ENCODE data around the gene ZNF334. TPM values are rescaled to one million over a fixed set of nuclear protein-coding genes. Genes with fewer than 3 reads are reported as not detected.

ZNF334 gene
- total and polyA plus RNA-seq, 8 donors, result 1.4 to 12.8 (median 3.8) TPM

- Histone ChIP-seq H3K36me3 (no peaks in the 10 kb centered on the region), H3K4me3 (no peak overlapping the region), H3K27ac (no peak overlapping the region), H3K4me1 (no peaks in the 10 kb centered on the region), H3K9me3 (no peaks in the 10 kb centered on the region), H3K27me3 (peaks cover 0 to 31% (median 3%) of the 10 kb centered on the region in 3 donors)
- DNase-seq, result no peak
- 69 to 87% (median 84%) methylated on average over 2 of the region's 2 CpGs for WGBS, 5 donors
- no peak for TF ChIP-seq POLR2AphosphoS5 (IDR thresholded peaks at IDR 0.05)
- no peak for TF ChIP-seq POLR2A (IDR thresholded peaks at IDR 0.05)
- TF ChIP-seq EP300 (IDR thresholded peaks at IDR 0.05), result no peak
- TF ChIP-seq CTCF (IDR thresholded peaks at IDR 0.05), result no peak
- intact Hi-C loops (cut with DNase I; ENCODE audit: low total_unique reads), result no loop called here
These were observed 29.5 kb downstream of the ZNF334 start for GRCh38 chr20:46483879-46484278.

- Histone ChIP-seq H3K9me3 (no peaks in the 10 kb centered on the region), H3K27ac (no peak overlapping the region), H3K36me3 (no peaks in the 10 kb centered on the region), H3K27me3 (peaks cover 0 to 26% (median 3%) of the 10 kb centered on the region in 3 donors), H3K4me3 (no peak overlapping the region), H3K4me1 (no peaks in the 10 kb centered on the region)
- no peak for DNase-seq
- intact Hi-C loops (cut with DNase I; ENCODE audit: low total_unique reads), result no loop called here
- TF ChIP-seq EP300 (IDR thresholded peaks at IDR 0.05), result no peak
- no peak for TF ChIP-seq CTCF (IDR thresholded peaks at IDR 0.05)
- TF ChIP-seq POLR2A (IDR thresholded peaks at IDR 0.05), result no peak
- TF ChIP-seq POLR2AphosphoS5 (IDR thresholded peaks at IDR 0.05), result no peak
- 51 to 94% (median 83%) methylated on average over 2 of the region's 2 CpGs for WGBS, 5 donors
These were observed 30.5 kb downstream of the ZNF334 start for GRCh38 chr20:46482864-46483263.

GRCh38 chr20:46477640-46478039 lies 35.7 kb downstream of the ZNF334 start:
- Histone ChIP-seq H3K4me3 (no peak overlapping the region), H3K9me3 (no peaks in the 10 kb centered on the region), H3K4me1 (no peaks in the 10 kb centered on the region), H3K27me3 (peaks cover 0 to 10% (median 3%) of the 10 kb centered on the region in 3 donors), H3K36me3 (no peaks in the 10 kb centered on the region), H3K27ac (no peak overlapping the region)
- TF ChIP-seq POLR2AphosphoS5 (IDR thresholded peaks at IDR 0.05) (no peak), POLR2A (IDR thresholded peaks at IDR 0.05) (no peak), EP300 (IDR thresholded peaks at IDR 0.05) (no peak), CTCF (IDR thresholded peaks at IDR 0.05) (no peak)
- DNase-seq, result no peak
- intact Hi-C loops (cut with DNase I; ENCODE audit: low total_unique reads), result no loop called here
- 62 to 81% (median 70%) methylated on average over 1 of the region's 1 CpG for WGBS, 5 donors

GRCh38 chr20:46477225-46477624 lies 36.1 kb downstream of the ZNF334 start:
- TF ChIP-seq CTCF (IDR thresholded peaks at IDR 0.05), result no peak
- TF ChIP-seq POLR2A (IDR thresholded peaks at IDR 0.05), result no peak
- TF ChIP-seq EP300 (IDR thresholded peaks at IDR 0.05), result no peak
- TF ChIP-seq POLR2AphosphoS5 (IDR thresholded peaks at IDR 0.05), result no peak
- H3K4me1 ChIP-seq, result no peaks in the 10 kb centered on the region
- no peak overlapping the region for H3K27ac ChIP-seq
- H3K36me3 ChIP-seq, result no peaks in the 10 kb centered on the region
- H3K4me3 ChIP-seq, result no peak overlapping the region
- no peak for DNase-seq
- H3K27me3 ChIP-seq, result peaks cover 0 to 15% (median 3%) of the 10 kb centered on the region in 3 donors
- WGBS, 5 donors, result 75 to 87% (median 85%) methylated on average over 2 of the region's 2 CpGs
- intact Hi-C loops (cut with DNase I; ENCODE audit: low total_unique reads), result no loop called here
- H3K9me3 ChIP-seq, result no peaks in the 10 kb centered on the region

Measured in stomach (tissue), 9 donors.